ENCODE measurements around the gene STATH.
"Not testable (repeated sequence)": the region's sequence is repeated elsewhere in the genome, so short reads cannot be mapped to it uniquely, and the experiment has no call there.

The STATH gene

DNA sequence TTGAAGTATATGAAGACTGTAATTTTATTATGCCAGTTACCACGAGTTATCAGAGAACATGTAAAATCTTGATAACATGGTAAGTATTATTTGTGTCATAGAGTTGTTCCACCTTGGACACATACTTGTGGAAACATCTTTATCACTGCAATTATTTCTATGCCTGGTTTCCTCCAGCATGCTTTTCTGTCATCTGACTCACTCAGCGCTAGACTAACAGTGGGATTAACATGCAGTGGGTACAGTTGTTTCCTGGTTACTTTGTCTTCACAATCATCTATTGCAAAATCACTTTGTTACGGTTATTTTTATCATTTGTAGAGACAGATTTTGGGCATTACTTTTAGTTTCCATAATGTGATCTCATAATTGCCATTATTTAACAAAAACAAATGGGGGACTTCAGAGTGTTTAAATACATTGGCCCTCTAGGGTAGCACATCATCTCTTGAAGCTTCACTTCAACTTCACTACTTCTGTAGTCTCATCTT, at the start of gene STATH:
Gene STATH, plus strand, starts transcription at position 441 of the 491 bp plus-strand sequence. CDS start 2,472 bp downstream, outside the sequence.
- no peak for DNase-seq (ENCODE audit: low read depth in 2 of 2)

- no peak for DNase-seq (ENCODE audit: low read depth in 2 of 2)
Measured at GRCh38 chr4:69951602-69952001, 44.2 kb upstream of the STATH start.

GRCh38 chr4:69957209-69957608, 38.6 kb upstream of the STATH start:
- DNase-seq (ENCODE audit: low read depth in 2 of 2) = no peak

GRCh38 chr4:69965628-69966027, 30.1 kb upstream of the STATH start, which contains the start of gene CSN2:
TSS of gene CSN2 (minus strand) at chr4:69965728. CDS start at chr4:69960995, 4,733 bp downstream.
- DNase-seq (ENCODE audit: low read depth in 2 of 2) = no peak

GRCh38 chr4:69970071-69970470, 25.7 kb upstream of the STATH start:
- no peak for DNase-seq (ENCODE audit: low read depth in 2 of 2)

DNA sequence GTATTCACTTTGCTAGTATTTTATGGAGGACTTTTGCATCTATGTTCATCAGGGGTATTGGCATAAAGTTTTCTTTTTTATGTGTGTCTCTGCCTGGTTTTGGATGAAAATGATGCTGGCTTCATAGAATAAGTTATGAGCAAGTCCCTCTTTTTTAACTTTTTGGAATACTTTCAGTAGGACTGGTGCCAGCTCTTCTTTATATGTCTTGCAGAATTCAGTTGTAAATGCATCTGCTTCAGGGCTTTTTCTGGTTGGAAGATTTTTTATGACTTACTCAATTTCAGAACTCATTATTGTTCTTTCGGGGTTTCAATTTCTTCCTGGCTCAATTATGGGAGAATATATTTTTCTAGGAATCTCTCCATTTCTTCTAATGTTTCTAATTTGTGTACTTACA, 21.1 kb upstream of the STATH start:
- no peak for DNase-seq (ENCODE audit: low read depth in 2 of 2)

DNA sequence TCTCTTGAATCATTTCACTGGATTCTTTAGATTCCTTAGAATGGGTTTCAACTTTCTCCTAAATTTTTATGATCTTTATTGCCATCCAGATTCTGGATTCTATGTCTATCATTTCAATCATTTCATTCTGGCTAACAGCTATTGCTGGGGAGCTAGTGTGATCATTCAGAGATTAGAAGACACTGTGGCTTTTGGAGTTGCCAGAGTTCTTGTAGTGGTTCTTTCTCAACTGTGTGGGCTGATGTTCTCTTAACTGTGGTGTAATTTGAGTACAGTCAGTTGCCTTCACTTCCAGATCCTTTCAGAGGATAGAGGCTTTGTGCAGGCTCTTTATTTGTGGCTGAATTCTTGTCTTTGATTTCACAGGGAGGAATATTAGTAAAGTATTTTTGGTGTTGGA, 18.2 kb upstream of the STATH start:
- DNase-seq (ENCODE audit: low read depth in 2 of 2) = no peak

DNA sequence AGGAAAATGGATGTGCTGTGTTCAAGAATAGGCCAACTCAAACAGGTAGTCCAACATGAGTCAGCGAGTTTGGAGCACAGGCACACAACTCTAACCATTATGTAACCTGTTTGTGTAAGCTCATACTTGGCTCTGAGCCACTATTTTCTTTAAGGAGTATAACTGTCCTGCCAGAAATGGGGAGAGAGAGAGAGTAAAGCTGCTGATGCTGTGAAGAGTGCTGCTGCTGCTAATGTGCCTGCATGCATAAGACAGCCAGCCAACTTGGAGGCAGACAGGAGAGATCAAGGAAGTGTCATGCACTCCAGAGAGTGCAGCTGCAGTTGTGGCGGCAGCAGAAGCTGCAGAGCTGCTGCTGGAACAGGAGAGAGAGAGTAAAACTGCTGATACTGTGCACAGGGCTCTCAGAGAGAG, 11.7 kb upstream of the STATH start:
- DNase-seq (ENCODE audit: low read depth in 2 of 2) = no peak

DNA sequence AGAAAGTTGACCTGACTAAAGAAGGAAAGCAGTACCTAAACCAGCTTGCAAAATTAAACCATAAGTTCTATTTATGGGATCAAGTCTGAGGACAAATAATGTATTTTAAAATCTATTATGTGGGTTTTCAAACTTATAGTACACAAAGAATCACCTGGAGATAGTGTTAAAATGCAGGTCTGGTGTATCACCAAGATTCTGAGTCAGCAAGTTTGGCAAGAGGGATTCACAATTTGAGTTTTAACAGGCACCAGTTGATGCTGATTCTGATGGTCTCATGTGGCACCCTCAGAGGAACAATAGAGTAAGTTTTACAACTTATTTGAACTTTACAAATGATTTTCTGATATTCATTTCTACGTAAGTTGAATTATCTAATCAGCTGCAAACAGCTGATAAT, 9.1 kb upstream of the STATH start:
- DNase-seq (ENCODE audit: low read depth in 2 of 2) = no peak

- DNase-seq (ENCODE audit: low read depth in 2 of 2) = no peak
Measured at GRCh38 chr4:69991016-69991415, 4.8 kb upstream of the STATH start.

DNA sequence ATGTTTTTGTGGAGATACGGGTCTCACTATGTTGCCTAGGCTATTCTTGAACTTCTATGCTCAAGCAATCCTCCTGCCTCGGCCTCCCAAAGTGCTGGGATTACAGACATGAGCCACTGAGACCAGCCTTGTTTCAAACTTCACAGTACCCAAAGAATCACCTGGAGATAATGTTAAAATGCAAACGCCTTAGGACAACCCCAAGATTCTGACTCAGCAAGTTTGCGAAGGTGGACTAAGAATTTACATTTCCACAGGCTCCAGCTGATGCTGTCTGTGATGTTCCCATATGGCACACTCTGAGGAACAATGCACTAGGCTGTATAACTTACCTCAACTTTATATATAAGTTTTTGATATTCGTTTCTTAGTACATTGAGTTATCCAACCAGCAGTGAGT, 984 bp upstream of the STATH start:
- DNase-seq (ENCODE audit: low read depth in 2 of 2) = no peak

GRCh38 chr4:69999420-69999819, 3.7 kb downstream of the STATH start:
- DNase-seq (ENCODE audit: low read depth in 2 of 2) = no peak

DNA sequence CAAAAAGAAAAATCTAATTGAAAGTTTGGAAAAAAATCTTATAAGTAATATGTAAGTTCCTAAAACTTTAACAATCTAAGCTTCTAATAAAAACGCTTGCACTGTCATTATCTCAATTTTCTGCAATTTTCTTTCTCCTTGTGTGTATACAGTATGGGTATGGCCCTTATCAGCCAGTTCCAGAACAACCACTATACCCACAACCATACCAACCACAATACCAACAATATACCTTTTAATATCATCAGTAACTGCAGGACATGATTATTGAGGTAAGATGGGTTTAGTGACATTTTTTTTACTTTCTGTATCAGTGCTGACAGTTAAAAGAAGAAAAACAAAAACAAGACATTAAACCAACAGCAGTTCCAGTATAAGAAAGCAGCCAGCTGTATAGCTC, 4.9 kb downstream of the STATH start:
- DNase-seq (ENCODE audit: low read depth in 2 of 2) = no peak

GRCh38 chr4:70002507-70002906, 6.7 kb downstream of the STATH start:
- no peak for DNase-seq (ENCODE audit: low read depth in 2 of 2)

DNA sequence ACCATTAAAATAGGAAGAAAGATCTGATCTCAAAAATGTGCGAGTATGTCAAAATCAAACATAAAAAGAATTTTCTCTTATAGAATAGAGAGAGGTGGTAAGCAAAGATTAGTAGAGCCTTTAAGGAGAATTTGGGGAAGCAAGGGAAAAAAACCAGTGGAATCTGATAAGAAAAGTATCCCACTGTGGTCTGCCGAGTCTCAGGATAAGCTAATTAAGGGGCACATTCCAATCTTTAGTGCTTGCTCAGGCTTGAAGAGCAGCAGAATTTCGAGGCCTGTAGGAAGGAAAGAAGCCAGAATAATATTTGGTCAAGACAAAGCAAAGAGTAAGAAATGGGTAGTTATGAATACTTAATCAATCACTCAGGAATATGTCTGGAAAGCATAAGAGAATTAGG, 13.0 kb downstream of the STATH start:
- DNase-seq (ENCODE audit: low read depth in 2 of 2) = no peak

DNA sequence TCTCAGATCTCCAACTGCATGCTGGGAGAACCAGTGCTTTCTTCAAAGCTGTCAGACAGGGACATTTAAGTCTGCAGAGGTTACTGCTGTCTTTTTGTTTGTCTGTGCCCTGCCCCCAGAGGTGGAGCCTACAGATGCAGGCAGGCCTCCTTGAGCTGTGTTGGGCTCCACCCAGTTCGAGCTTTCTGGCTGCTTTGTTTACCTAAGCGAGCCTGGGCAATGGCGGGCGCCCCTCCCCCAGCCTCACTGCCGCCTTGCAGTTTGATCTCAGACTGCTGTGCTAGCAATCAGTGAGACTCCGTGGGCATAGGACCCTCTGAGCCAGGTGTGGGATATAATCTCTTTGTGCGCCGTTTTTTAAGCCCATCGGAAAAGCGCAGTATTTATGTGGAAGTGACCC, 23.2 kb downstream of the STATH start:
- DNase-seq (ENCODE audit: low read depth in 2 of 2) = not testable (repeated sequence)

DNA sequence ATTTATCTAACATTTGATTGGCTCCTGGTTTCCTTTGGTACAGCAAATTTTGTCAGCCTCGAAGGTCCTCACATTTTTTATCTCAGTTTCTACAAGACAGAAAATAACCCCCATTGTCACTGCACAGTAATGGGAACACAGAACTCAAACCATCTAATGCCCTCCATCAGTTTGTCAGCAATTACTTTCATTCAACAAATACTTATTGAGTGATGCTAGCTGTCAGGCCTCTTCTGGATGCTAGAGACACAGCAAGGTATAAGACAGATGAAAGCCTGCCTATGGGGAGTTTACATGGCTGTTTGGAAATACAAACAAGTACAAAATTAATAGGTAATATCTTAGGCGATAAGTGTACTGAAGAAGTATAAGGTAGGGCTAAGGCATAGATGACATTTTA, 27.5 kb downstream of the STATH start:
- no peak for DNase-seq (ENCODE audit: low read depth in 2 of 2)

DNA sequence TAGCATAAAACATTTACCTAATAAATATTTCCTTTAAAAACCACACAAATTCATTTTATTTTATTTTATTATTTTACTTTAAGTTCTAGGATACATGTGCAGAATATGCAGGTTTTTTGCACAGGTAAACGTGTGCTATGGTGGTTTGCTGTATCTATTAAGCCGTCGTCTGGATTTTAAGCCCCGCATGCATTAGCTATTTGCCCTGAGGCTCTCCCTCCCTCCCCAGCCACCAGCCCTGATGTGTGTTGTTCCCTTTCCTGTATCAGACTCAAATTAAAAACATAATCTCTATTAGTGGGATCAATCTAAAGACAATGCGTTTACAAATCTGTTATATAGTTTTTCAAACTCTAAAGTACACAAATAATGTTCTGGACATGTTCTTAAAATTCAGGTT, 31.2 kb downstream of the STATH start:
- no peak for DNase-seq (ENCODE audit: low read depth in 2 of 2)

- DNase-seq (ENCODE audit: low read depth in 2 of 2) = not testable (repeated sequence)
Measured at GRCh38 chr4:70028159-70028558, 32.4 kb downstream of the STATH start, which contains the start of gene HTN3. TSS of gene HTN3 (plus strand) at chr4:70028459. CDS start at chr4:70030741, 2,282 bp downstream.

DNA sequence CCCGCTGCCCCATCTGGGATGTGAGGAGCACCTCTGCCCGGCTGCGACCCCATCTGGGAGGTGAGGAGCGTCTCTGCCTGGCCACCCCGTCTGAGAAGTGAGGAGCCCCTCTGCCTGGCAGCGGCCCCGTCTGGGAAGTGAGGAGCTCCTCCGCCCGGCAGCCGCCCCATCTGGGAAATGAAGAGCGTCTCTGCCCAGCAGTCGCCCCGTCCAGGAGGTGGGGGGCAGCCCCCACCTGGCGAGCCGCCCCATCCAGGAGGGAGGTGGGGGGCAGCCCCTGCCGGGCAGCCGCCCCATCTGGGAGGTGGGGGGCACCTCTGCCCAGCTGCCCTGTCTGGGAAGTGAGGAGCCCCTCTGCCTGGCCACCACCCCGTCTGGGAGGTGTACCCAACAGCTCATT, 41.8 kb downstream of the STATH start:
- not testable (repeated sequence) for DNase-seq (ENCODE audit: low read depth in 2 of 2)

DNA sequence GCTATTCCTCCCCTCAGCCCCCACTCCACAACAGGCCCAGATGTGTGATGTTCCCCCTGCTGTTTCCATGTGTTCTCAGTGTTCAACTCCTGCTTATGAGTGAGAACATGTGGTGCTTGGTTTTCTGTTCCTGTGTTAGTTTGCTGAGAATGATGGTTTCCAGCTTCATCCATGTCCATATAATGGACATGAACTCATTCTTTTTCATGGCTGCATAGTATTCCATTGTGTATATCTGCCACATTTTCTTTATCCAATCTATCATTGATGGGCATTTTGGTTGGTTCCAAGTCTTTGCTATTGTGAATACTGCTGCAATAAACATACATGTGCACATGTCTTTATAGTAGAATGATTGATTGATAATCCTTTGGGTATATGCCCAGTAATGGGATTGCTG, 44.2 kb downstream of the STATH start:
- not testable (repeated sequence) for DNase-seq (ENCODE audit: low read depth in 2 of 2)

DNA sequence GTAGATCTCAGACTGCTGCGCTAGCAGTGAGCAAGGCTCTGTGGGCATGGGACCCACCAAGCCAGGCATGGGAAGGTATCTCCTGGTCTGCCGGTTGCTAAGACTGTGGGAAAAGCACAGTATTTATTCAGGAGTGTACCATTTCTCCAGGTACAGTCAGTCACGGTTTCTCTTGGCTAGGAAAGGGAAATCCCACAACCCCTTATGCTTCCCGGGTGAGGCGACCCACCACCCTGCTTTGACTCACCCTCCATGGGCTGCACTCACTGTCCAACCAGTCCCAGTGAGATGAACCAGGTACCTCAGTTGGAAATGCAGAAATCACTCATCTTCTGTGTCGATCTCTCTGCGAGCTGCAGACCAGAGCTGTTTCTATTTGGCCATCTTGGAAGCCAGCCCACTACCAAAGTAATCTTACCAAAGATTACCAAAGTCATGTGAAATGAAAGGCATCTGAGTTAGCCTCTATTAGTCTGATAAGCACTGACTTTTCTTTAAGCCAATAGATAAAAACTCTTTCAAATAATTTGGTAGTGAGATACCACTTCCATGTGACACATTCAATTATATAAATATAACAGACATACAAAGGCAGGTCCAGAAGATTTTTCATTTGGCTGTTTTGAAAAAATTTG, 46.0 kb downstream of the STATH start:
- DNase-seq (ENCODE audit: low read depth in 2 of 2) = no peak

GRCh38 chr4:70050138-70050537, 54.4 kb downstream of the STATH start, which contains the start of gene HTN1:
TSS of gene HTN1 (plus strand) at chr4:70050438. CDS start at chr4:70053077, 2,639 bp downstream.
- DNase-seq (ENCODE audit: low read depth in 2 of 2) = not testable (repeated sequence)
